Prostate gland (tissue), 2 donors: ENCODE results near the gene SUCNR1. TPM values are rescaled to one million over a fixed set of nuclear protein-coding genes. Genes with fewer than 3 reads are reported as not detected.
"Not testable (repeated sequence)": the region's sequence is repeated elsewhere in the genome, so short reads cannot be mapped to it uniquely, and the experiment has no call there.

Experiments
- DNase-seq: peaks from one replicate; pipeline ENCODE4 v3.0.0-alpha.2; 2019; ENCODE audit warnings: low spot score
- H3K27ac ChIP-seq, 2 donors: fragments of 200-600 bp; sonication (generic); 2 replicates each; pipeline ENCODE4 v1.5.1; 2017 to 2019
- H3K27me3 ChIP-seq: fragments of 200-600 bp; sonication (generic); replicated peaks from 2 replicates; pipeline ENCODE4 v1.5.1; 2019; ENCODE audit not compliant: insufficient read depth
- H3K36me3 ChIP-seq, 2 donors: fragments of 200-600 bp; sonication (generic); 1 replicate in 1 of 2; 2 replicates in 1 of 2; pipeline versions ENCODE4 v1.5.1 to v1.8.1; 2017 to 2019
- H3K4me1 ChIP-seq: fragments of 200-600 bp; sonication (generic); replicated peaks from 2 replicates; pipeline ENCODE4 v1.5.1; 2019
- H3K4me3 ChIP-seq, 2 donors: fragments of 200-600 bp; sonication (generic); 2 replicates each; pipeline ENCODE4 v1.5.1; 2017 to 2019
- H3K9me3 ChIP-seq: fragments of 200-600 bp; sonication (generic); 2 replicates; pipeline ENCODE4 v1.5.1; 2017
- POLR2A ChIP-seq: fragments of 450-650 bp; IDR thresholded peaks from one replicate; pipeline ENCODE4 v1.6.1; 2016; ENCODE audit warnings: antibody characterized with exemption, mild to moderate bottlenecking
- POLR2AphosphoS5 ChIP-seq: sonication (generic); formaldehyde crosslinking; IDR thresholded peaks from one replicate; pipeline ENCODE4 v1.6.1; 2017; ENCODE audit warnings: antibody characterized with exemption
- WGBS: methylation state at CpG from one replicate; pipeline ENCODE4 v1.1.5; 2018; 5-methylcytosine and 5-hydroxymethylcytosine counted together
- intact Hi-C: fragments of 100-400 bp; cut with DNase I; formaldehyde crosslinking; loops from one replicate; pipeline ENCODE4 v1.14.2; 2022
- total RNA-seq, 2 donors: library from RNA; depleted of rRNA; stranded (reverse); fragments of >200 nt; gene quantifications; one replicate each; pipeline ENCODE4 v1.1.0, GENCODE V29; 2016
- TF ChIP-seq, protein P1 (sequence below), 4 experiments: fragments of 200-600 bp in 2 of 4; fragments of 450-650 bp in 2 of 4; sonication (generic) in 2 of 4; IDR thresholded peaks; 1 replicate in 3 of 4; 2 replicates in 1 of 4; pipeline ENCODE4 v1.5.1; 2016 to 2019; ENCODE audit warnings: antibody characterized with exemption in 4 of 4, mild to moderate bottlenecking in 2 of 4, moderate library complexity in 2 of 4

SUCNR1 gene
- total RNA-seq, 2 donors from 2014 or later: not detected

DNA sequence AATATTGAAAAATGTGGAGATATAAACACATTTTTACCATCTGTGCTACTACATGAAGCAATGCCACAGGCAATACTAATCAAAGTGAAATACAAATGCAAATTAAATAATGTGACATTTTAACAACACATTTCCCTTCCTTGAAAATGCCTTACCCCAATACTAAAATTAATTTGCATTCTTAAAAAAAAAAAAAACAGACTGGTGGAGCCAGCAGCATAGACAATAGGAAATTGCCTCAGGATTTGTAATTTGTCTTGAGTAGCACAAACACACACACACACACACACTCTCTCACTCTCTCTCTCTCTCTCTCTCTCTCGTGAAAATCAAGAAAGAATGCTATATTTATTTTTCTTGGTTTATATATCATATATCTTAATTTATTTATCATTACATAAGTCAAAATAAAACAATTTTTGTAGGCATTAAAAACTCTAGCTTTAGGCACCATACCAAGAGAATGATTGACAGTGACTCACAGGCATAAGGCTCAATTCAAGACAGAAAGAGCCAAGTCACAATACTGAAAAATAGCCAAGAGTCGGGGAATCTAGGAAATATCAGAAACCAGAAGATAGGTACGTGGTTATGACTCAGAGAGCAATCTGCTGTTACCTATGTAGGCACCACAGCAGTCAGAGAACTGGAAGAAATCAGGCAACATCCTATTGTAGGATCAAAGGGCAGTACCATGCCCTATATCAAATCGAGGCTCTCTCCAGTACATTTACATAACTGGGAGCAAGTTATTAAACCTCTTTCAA is 23.0 kb downstream of the SUCNR1 start:
- Histone ChIP-seq H3K27ac (no peak overlapping the region), H3K27me3 (no peaks in the 10 kb centered on the region), H3K36me3 (no peaks in the 10 kb centered on the region), H3K9me3 (no peaks in the 10 kb centered on the region), H3K4me3 (no peak overlapping the region), H3K4me1 (no peaks in the 10 kb centered on the region)
- 74% methylated on average over 4 of the region's 4 CpGs for WGBS
- intact Hi-C loops: no loop called here
- TF ChIP-seq POLR2A (no peak), POLR2AphosphoS5 (no peak)
- TF ChIP-seq, protein P1, sequence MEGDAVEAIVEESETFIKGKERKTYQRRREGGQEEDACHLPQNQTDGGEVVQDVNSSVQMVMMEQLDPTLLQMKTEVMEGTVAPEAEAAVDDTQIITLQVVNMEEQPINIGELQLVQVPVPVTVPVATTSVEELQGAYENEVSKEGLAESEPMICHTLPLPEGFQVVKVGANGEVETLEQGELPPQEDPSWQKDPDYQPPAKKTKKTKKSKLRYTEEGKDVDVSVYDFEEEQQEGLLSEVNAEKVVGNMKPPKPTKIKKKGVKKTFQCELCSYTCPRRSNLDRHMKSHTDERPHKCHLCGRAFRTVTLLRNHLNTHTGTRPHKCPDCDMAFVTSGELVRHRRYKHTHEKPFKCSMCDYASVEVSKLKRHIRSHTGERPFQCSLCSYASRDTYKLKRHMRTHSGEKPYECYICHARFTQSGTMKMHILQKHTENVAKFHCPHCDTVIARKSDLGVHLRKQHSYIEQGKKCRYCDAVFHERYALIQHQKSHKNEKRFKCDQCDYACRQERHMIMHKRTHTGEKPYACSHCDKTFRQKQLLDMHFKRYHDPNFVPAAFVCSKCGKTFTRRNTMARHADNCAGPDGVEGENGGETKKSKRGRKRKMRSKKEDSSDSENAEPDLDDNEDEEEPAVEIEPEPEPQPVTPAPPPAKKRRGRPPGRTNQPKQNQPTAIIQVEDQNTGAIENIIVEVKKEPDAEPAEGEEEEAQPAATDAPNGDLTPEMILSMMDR (IDR thresholded peaks at IDR 0.05): no peak
- no peak for DNase-seq

DNA sequence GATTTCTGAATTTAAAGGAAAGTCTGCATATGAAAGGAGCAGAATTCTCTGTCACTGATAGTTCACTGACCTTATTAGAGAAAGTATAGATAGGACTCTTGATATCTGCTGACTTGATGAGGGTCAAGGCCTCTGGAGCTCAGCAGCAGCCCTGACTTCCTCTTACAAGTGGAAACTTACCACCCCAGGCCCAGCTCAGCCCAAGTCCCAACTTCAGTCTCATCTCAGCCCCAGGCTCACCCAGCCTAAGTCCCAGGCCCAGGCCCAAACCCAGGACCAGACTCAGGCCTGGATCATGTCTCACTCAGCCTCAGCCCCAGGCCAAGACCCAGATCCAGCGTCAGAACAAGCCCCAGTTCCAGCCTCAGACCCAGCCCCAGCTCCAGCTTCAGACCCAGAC is 24.7 kb downstream of the SUCNR1 start:
- DNase-seq, H3K9me3 ChIP-seq, intact Hi-C loops, H3K27ac ChIP-seq, H3K27me3 ChIP-seq, H3K36me3 ChIP-seq, H3K4me3 ChIP-seq, H3K4me1 ChIP-seq: not testable (repeated sequence)
- no CpG with 5 or more reads among the region's 1 CpG for WGBS

- H3K4me1 ChIP-seq, DNase-seq, H3K9me3 ChIP-seq, H3K4me3 ChIP-seq, H3K36me3 ChIP-seq, intact Hi-C loops, H3K27me3 ChIP-seq, H3K27ac ChIP-seq: not testable (repeated sequence)
- whole genome bisulfite sequencing: 92% methylated on average over 3 of the region's 3 CpGs
These were observed 25.3 kb downstream of the SUCNR1 start for GRCh38 chr3:151898564-151899261.

DNA sequence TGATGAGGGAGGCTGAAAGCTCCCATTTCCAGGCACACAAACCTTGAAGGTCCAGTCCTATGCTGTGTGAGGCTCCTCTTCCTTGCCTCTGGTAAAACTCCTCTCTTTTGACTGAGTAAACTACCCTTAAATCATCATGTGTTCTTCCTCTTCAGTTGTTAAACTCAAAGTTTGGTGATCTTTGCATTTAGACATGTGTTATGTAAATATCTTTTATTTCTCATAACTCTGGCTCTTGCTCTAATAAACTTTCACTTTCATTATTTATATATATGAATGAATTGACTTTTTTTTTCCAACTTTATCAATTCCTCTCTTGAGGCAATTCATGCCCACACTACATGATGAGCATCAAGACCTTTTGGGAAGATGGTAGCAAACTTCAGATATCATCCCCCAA is 26.6 kb downstream of the SUCNR1 start:
- TF ChIP-seq POLR2AphosphoS5 (no peak), POLR2A (no peak)
- TF ChIP-seq, protein P1 (IDR thresholded peaks at IDR 0.05): no peak
- intact Hi-C loops: no loop called here
- H3K27me3 ChIP-seq: no peaks in the 10 kb centered on the region

DNA sequence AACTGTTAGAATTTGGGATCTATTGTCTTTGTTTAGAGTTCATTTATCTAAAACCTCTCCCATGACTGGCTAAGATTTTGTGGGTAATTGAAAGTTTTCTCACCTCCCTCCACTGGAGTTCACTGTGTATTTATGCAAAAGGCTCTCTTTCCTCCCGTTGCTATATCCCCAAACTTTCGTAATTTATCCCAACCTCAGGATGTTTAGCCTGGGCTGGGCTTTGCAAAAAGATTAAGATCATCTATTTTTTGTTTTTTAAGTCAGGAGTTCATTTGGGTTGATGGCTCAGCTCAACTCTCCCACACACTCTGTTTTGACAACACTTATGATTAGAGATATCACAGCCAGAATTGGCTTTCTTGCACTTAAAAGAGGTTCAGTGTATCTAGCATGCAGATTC is 27.0 kb downstream of the SUCNR1 start:
- H3K27me3 ChIP-seq: no peaks in the 10 kb centered on the region
- 66% methylated on average over 2 of the region's 2 CpGs for WGBS
- intact Hi-C loops: no loop called here
- TF ChIP-seq POLR2AphosphoS5: no peak
- no peak for TF ChIP-seq POLR2A
- TF ChIP-seq, protein P1 (IDR thresholded peaks at IDR 0.05): no peak
- H3K4me3 ChIP-seq: no peak overlapping the region
- no peak overlapping the region for H3K27ac ChIP-seq
- DNase-seq: no peak
- H3K9me3 ChIP-seq: no peaks in the 10 kb centered on the region
- H3K36me3 ChIP-seq: no peaks in the 10 kb centered on the region
- H3K4me1 ChIP-seq: no peaks in the 10 kb centered on the region

More for the DNA sequence above, 26.6 kb downstream of the SUCNR1 start:
- Histone ChIP-seq H3K27ac (no peak overlapping the region), H3K9me3 (no peaks in the 10 kb centered on the region), H3K4me3 (no peak overlapping the region), H3K4me1 (no peaks in the 10 kb centered on the region), H3K36me3 (no peaks in the 10 kb centered on the region)
- DNase-seq: no peak
